Stimulated activated CD8-positive, alpha-beta memory T cell treated with anti-CD3 and anti-CD28 coated beads, Interleukin-12 subunit alpha, Interleukin-12 subunit beta, amount 100 ng/mL, for 24 hours (primary cell): ENCODE data around the gene DNLZ.
"Not testable (repeated sequence)": the region's sequence is repeated elsewhere in the genome, so short reads cannot be mapped to it uniquely, and the experiment has no call there.

Experiments
- DNase-seq: peaks from one replicate; pipeline ENCODE4 v3.0.0-alpha.2; 2020; ENCODE audit errors: extremely low read depth

Gene DNLZ

GRCh38 chr9:136359774-136360718 is 3.5 kb downstream of the DNLZ start:
- no peak for DNase-seq

GRCh38 chr9:136358888-136359287 is 4.7 kb downstream of the DNLZ start:
- no peak for DNase-seq

- no peak for DNase-seq
Measured at GRCh38 chr9:136358016-136358415, 5.5 kb downstream of the DNLZ start.

- no peak for DNase-seq
Measured at GRCh38 chr9:136357202-136357725, 6.3 kb downstream of the DNLZ start.

DNA sequence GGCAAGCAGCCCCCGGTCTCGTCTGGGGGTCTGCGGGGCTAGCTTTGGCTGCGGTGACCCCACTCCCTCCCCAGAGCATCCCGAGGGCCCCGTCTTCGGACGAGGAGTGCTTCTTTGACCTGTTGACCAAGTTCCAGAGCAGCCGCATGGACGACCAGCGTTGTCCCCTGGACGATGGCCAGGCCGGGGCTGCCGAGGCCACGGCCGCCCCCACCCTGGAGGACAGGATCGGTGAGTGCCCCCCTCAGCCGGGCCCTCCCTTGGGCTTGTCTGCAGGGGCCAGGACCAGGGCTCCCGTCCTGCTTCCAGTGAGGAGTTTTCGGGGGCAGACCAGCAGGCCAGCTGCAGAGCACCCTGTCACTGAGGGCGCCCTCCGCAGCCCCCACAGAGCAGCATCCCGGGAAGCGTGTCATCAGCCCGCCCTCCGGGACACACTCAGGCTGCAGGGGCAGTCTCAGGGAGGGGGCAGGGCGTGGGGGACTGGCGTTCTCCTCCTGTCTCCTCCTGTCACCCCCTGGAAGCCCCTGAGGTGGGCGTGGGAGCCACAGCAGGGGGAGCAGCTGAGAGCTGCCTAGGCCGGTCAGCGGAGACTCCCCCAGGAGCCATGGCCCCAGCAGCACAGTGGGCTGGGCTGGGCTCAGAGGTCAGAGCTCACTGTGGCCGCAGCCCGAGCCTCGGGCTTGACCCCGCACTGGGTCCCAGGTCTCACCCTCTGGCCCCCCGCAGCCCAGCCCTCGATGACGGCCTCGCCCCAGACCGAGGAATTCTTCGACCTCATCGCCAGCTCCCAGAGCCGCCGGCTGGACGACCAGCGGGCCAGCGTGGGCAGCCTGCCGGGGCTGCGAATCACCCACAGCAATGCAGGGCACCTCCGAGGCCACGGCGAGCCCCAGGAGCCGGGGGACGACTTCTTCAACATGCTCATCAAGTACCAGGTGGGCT is 7.7 kb downstream of the DNLZ start:
- no peak for DNase-seq

- DNase-seq: no peak
Measured at GRCh38 chr9:136354592-136355085, 8.9 kb downstream of the DNLZ start.

- DNase-seq: no peak
Measured at GRCh38 chr9:136353757-136354488, 9.6 kb downstream of the DNLZ start.

DNA sequence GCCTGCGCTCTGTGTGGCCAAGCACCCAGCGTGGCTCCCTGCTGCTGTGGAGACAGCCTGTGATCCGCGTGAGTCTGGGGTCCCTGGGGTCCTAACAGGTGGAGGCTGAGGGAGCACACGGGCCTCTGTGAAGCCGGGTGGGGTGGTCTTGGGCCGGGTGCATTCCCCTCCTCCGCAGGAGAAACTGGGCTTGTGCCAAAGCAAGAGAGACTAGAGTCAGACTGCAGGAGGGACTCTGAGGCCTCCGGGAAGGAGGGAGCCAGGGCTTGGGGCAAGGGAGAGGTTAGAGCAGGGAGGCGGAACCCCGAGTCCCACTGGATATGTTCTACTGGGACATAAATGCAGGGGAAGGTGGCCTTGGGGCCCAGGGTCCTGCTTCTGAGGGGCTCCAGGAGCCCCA is 10.5 kb downstream of the DNLZ start:
- no peak for DNase-seq

GRCh38 chr9:136352682-136353081 is 10.9 kb downstream of the DNLZ start:
- no peak for DNase-seq

- not testable (repeated sequence) for DNase-seq
Measured at GRCh38 chr9:136351868-136352267, 11.7 kb downstream of the DNLZ start.

DNA sequence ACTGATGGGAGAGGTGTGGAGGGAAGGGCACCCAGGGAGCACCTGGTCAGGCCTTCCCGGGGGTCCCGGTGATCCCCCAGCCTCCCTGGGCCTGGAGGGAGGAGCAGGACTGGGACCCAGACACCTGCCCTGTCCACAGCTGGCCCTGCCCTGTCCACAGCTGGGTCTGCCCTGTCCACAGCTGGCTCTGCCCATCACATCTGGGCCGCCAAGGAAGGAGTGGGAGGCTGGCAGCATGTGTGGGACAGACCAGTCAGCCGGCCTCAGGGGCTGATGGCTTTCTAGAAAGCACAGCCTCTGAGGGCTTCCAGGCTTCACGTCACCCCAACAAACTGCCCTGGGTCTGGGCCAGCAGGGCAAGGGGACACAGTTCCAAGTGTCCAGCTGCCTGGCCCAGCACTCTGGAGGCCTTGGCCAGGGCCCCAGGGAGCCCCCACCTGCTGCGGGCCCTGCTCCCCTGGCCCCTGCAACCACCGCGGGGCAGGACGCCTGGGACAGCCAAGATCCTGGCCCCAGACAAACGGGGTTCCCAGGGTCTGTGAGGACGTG is 12.2 kb downstream of the DNLZ start:
- DNase-seq: no peak

- no peak for DNase-seq
Measured at GRCh38 chr9:136349546-136349945, 14.0 kb downstream of the DNLZ start.

DNA sequence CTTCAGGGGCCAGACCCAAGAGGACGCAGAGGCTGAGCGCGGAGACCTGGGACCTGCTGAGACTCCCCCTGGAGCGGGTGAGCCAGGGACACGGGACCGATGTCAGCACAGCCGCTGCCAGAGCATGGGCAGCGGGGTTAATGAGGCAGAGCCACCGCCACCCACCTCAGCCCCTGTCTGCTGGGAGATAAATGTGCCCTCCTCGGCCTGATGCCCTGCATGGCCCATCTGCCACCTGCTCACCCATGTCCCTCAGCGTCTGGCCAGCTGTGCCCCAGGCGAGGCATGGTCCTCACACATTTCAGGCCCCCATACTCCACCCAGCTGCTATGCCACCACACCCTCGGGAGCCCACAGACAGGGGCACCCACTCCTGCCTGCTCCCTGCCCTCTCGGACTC is 14.9 kb downstream of the DNLZ start:
- no peak for DNase-seq

DNA sequence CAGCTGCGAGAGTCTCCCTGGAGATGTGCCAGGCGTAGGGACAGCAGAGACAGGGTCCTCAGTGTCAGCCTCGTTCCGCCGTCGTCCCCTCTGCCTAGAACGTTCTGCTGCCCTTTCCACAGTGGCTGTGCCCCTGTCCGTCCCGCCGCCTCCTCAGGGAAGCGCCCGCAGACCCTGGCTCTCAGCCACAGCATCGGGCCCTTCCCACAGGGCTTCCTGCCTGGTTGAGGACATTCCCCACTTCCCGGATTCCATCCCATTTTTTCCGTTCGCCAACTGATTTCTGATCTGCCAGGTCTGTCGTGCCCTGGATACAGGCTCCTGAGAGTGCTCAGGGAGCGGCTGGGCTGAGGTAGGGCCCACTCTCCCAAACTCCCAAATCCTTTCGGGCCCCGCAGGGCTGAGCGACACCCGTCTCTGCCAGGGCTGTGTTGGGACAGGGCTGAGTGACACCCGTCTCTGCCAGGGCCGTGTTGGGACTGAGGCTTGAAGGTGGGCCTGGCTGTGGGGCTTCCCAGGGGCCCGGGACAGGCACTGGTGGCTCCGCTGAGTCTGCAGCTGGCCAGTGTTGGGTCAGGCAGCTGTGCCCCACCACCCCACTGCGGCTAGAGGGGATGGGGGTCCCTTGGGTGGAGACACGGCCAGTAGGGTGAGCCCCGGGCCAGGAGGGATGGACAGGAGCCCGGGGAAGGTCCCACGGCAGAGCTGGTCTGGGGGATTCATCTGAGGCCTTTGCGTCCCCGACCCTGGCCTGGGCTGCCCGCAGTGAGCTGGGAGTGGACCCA is 15.9 kb downstream of the DNLZ start:
- DNase-seq: no peak

- no peak for DNase-seq
Measured at GRCh38 chr9:136346927-136347465, 16.5 kb downstream of the DNLZ start.

DNA sequence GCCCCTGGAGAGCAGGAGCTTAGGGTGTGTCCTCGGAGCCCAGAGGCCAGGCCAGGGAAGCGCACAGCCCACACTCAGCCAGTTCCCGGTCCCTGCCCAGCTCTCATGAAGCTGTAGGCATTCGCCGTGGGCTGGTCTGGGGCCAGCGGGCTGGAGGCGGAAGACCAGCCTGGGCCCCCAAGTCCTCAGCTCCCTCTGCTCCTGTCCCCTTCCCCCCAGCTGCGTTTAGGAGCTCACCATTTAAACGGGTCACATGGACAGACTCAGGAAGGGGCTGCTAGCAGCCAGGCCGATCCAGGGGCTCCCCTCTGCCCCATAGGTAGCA is 17.4 kb downstream of the DNLZ start:
- DNase-seq: no peak

GRCh38 chr9:136345281-136346156 is 18.0 kb downstream of the DNLZ start:
- no peak for DNase-seq

DNA sequence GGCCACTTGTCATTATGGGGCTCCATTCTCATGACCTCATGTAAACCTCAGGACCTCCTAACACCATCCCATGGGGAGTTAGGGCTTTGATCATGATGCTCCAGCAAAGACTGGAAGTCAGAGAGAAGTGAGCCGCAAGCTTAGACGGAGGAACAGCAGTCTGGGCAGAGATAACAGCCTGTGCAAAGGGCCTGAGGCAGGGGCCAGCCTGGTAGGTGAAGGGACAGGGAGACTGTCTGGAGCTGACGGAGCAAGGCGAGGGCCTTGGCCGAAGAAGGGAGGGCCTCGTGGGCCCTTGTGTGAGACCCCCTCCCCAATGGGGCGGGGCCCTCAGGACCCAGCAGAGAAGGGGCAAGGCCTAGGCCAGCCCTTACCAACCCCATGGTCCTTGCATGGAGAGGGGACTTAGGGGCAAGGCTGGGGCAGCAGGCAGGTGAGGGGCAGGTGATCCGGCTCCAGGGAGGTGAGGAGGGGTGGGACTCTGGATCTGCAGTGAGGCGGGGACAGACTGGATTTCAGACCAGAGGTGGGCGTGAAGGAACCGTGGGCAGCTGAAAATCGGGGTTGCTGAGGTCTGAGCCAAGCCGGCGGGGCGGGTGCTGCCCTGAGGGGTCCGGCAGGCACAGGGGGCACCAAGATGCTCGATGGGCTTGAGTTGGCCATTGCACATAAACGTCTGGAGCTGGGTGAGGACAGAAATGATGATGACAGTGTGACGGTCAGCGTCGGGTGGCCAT is 18.8 kb downstream of the DNLZ start:
- no peak for DNase-seq

DNA sequence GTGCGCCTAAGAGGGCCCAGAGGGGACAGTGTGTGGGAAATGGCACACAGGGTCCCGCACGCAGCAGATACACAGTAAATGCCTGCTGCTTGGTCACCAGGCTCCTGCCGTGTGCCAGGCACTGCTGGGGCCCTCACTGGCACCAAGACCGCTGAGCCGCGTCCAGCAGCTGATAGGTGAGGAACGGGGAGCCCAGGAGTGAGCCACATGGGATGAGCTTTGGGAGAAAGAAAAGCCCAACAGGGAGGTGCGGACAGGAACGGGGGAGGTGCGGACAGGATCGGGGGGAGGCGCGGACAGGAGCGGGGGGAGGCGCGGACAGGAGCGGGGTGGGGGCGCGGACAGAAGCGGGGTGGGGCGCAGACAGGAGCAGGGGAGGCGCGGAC is 19.7 kb downstream of the DNLZ start:
- no peak for DNase-seq
